ENCODE data around the gene RAB6A.

Gene RAB6A

GRCh38 chr11:73760679-73761402, at the start of gene RAB6A:
Gene RAB6A, minus strand, starts transcription at chr11:73761074. Its CDS starts 439 bp downstream, at chr11:73760635.
- FAIRE-seq: no peak
- peak; percentile 76 for DNase-seq (ENCODE audit: insufficient read length, low spot score)

GRCh38 chr11:73810637-73811036, 49.8 kb upstream of the RAB6A start:
- no peak for TF ChIP-seq CTCF (IDR thresholded peaks at IDR 0.05; ENCODE audit: insufficient read depth, missing control alignments)
- DNase-seq (ENCODE audit: insufficient read length, low spot score) (no peak), FAIRE-seq (no peak)

More at GRCh38 chr11:73760679-73761402, at the start of gene RAB6A:
- peak; percentile 10 for TF ChIP-seq CTCF (IDR thresholded peaks at IDR 0.05; ENCODE audit: insufficient read depth, missing control alignments)

GRCh38 chr11:73808052-73808451, 47.2 kb upstream of the RAB6A start:
- no peak for FAIRE-seq
- TF ChIP-seq CTCF (IDR thresholded peaks at IDR 0.05; ENCODE audit: insufficient read depth, missing control alignments): no peak
- no peak for DNase-seq (ENCODE audit: insufficient read length, low spot score)

- DNase-seq (ENCODE audit: insufficient read length, low spot score) (no peak), FAIRE-seq (no peak)
- TF ChIP-seq CTCF (IDR thresholded peaks at IDR 0.05; ENCODE audit: insufficient read depth, missing control alignments): no peak
Measured at GRCh38 chr11:73804712-73805111, 43.8 kb upstream of the RAB6A start.

GRCh38 chr11:73801136-73801535, 40.3 kb upstream of the RAB6A start:
- FAIRE-seq (no peak), DNase-seq (ENCODE audit: insufficient read length, low spot score) (no peak)
- TF ChIP-seq CTCF (IDR thresholded peaks at IDR 0.05; ENCODE audit: insufficient read depth, missing control alignments): no peak

- TF ChIP-seq CTCF (IDR thresholded peaks at IDR 0.05; ENCODE audit: insufficient read depth, missing control alignments): no peak
- DNase-seq (ENCODE audit: insufficient read length, low spot score): no peak
- no peak for FAIRE-seq
Measured at GRCh38 chr11:73800276-73800806, 39.5 kb upstream of the RAB6A start.

- DNase-seq (ENCODE audit: insufficient read length, low spot score): no peak
- TF ChIP-seq CTCF (IDR thresholded peaks at IDR 0.05; ENCODE audit: insufficient read depth, missing control alignments): no peak
- FAIRE-seq: no peak
Measured at GRCh38 chr11:73797457-73797856, 36.6 kb upstream of the RAB6A start.

All from D721Med (cell line).